ENCODE data around the gene RRP15.

The RRP15 gene

DNA sequence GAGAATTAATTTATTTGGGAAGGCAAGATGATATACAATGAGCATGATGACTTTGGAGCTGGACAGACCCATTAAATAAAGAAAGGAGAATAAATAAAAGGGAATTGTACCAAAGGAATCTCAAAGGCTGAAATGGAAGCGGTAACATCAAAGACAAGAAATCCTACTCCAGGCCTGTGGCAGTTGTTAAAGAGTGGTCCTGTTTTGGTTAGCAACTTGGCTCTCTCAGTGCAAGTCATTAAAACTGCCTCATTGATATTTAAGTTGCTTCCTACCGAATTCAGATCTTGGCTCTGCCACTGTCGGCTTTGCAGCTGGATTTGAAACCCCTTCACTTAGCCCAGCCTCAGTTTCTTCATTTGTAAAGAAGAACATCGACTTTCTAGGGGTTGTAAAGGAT lies 70.2 kb downstream of the RRP15 start:
- Histone ChIP-seq H3K4me1 (ENCODE audit: control insufficient read depth in 5 of 5, insufficient read depth in 5 of 5, low read length in 5 of 5) (peaks cover 0 to 8% (median 8%) of the 10 kb centered on the region in 5 donors), H3K4me3 (ENCODE audit: low read depth in 1 of 5, low read length in 5 of 5) (no peak overlapping the region), H3K36me3 (ENCODE audit: control insufficient read depth in 5 of 5, insufficient read depth in 5 of 5, low read length in 5 of 5) (no peaks in the 10 kb centered on the region), H3K27ac (ENCODE audit: low read depth, low read length) (no peak overlapping the region), H3K27me3 (ENCODE audit: control insufficient read depth in 5 of 5, insufficient read depth in 4 of 5, low read length in 5 of 5) (no peaks in the 10 kb centered on the region), H3K9ac (ENCODE audit: low read length in 5 of 5) (no peak overlapping the region), H3K9me3 (ENCODE audit: control insufficient read depth in 5 of 5, low read length in 5 of 5) (no peaks in the 10 kb centered on the region)

DNA sequence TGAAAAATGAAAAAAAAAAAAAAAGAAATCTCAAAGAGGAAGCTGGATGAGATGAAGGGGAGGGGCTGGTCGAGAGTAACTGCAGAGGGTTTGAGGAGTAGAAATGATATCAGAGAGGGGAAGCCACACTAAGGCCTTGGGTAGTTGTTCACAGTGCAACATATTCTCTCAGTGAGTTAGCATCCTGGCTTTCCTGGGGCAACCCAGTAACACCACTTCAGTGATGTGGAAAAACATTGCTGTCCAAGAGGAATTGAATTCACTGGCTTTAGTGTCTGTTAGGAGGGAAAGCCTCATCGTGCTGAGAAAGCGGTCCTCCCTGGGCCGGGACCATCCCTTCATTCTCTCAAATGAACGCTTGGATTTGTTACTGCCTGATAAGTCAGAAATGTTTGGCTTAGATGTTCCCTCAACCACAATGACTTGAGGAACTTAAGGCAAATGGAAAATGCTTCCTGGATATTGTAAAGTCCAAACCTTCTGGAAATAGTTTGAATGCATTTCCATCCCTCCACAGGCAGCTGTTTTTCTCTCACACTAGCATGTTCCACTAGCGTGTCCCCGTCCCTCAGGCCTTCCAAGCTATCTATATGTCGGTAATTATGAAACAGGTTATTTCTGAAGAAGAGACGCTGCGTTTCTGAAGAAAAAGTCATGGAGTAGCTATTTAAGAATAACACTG lies 72.3 kb downstream of the RRP15 start:
- Histone ChIP-seq H3K9me3 (ENCODE audit: control insufficient read depth in 5 of 5, low read length in 5 of 5) (no peaks in the 10 kb centered on the region), H3K27ac (ENCODE audit: low read depth, low read length) (no peak overlapping the region), H3K9ac (ENCODE audit: low read length in 5 of 5) (no peak overlapping the region), H3K4me3 (ENCODE audit: low read depth in 1 of 5, low read length in 5 of 5) (no peak overlapping the region), H3K4me1 (ENCODE audit: control insufficient read depth in 5 of 5, insufficient read depth in 5 of 5, low read length in 5 of 5) (peaks cover 0 to 4% (median 0%) of the 10 kb centered on the region in 5 donors), H3K36me3 (ENCODE audit: control insufficient read depth in 5 of 5, insufficient read depth in 5 of 5, low read length in 5 of 5) (no peaks in the 10 kb centered on the region), H3K27me3 (ENCODE audit: control insufficient read depth in 5 of 5, insufficient read depth in 4 of 5, low read length in 5 of 5) (no peaks in the 10 kb centered on the region)

DNA sequence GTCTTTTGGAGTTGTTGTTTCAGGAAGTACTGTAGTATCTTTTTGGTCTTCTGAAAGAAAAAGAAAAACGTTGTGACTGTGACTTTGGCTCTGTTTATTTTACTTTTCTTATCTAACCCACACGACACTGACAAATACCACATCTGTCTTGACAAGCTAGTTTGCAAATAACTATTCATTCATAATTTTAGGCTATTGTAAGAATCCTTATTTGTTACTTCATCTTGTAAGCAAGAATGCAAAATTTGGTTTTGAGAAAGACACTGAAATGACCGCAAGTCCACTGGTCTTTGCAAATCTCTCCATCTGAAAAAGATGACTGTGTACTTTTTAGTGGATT lies 72.8 kb downstream of the RRP15 start:
- Histone ChIP-seq H3K9ac (ENCODE audit: low read length in 5 of 5) (no peak overlapping the region), H3K9me3 (ENCODE audit: control insufficient read depth in 5 of 5, low read length in 5 of 5) (no peaks in the 10 kb centered on the region), H3K4me3 (ENCODE audit: low read depth in 1 of 5, low read length in 5 of 5) (no peak overlapping the region), H3K4me1 (ENCODE audit: control insufficient read depth in 5 of 5, insufficient read depth in 5 of 5, low read length in 5 of 5) (peaks cover 0 to 4% (median 0%) of the 10 kb centered on the region in 5 donors), H3K27ac (ENCODE audit: low read depth, low read length) (no peak overlapping the region), H3K36me3 (ENCODE audit: control insufficient read depth in 5 of 5, insufficient read depth in 5 of 5, low read length in 5 of 5) (no peaks in the 10 kb centered on the region), H3K27me3 (ENCODE audit: control insufficient read depth in 5 of 5, insufficient read depth in 4 of 5, low read length in 5 of 5) (no peaks in the 10 kb centered on the region)

DNA sequence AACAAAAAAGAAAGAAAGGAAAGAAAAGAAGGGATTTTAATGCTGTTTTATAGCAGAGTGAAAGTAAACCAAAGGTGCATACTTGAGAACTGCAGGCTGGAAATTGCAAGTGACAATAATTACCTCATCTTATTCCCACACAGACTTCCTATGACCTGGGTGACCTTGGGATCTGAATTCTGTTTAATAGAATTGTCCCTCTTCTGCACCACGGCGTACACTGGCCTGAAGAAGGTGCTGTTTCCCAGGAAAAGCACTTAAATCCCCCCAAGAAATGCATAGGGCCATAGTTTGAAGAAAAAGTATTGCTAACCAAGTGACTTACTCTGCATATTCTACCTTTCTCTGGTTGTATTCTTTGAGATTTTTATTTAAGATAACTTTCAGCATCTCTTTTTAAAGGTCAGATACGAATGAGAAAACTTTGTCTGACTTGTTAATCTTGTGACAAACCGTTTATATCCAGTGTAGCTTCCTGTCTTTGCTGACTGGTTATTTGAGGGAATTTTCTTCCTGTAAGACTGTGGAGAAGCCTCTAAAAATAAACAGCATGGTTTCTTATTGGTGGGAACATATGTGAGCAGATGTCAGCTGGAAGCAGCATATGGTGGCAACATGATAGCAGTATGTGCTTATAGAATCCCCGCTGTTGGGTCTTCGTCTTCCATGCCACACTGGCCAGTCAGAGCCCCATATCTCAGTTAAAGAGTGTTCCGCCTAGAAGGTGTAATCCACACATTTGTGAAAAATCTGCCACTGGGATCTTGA lies 76.4 kb downstream of the RRP15 start:
- Histone ChIP-seq H3K9ac (ENCODE audit: low read length in 5 of 5) (no peak overlapping the region), H3K4me3 (ENCODE audit: low read depth in 1 of 5, low read length in 5 of 5) (no peak overlapping the region), H3K27ac (ENCODE audit: low read depth, low read length) (no peak overlapping the region)

DNA sequence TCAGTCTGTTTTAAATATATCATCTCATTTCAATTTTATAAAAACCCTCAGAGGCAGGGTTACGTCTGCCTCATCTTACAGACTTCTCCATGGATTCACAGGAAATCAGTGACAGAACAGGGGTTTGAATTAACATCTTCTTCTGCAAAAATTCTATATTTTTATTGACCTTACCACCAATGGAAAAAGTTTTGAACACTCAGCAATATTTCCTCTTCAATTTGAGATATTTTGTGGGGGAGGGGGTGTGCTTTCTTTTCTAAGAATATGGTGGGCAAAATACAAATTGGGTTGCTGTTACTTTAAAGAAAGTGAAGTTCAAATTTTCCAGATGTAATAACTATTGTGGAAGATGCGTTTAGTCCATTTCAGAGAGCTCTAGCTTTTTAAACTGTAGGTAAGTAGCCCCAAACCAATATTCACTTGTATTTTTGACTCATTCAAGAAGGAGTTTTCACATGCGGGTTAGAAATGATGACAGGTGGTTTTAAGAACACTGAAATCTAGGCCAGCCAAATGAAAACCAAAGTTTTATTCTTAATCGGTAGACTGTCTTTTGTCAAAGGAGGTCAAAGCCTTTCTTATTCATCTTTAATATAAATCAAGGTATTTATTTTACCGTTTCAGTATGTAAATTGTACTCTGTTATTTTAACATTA lies 77.5 kb downstream of the RRP15 start:
- no peaks in the 10 kb centered on the region for H3K36me3 ChIP-seq (ENCODE audit: control insufficient read depth in 5 of 5, insufficient read depth in 5 of 5, low read length in 5 of 5)
- H3K4me1 ChIP-seq (ENCODE audit: control insufficient read depth in 5 of 5, insufficient read depth in 5 of 5, low read length in 5 of 5) = peaks cover 0 to 11% (median under 1%) of the 10 kb centered on the region in 5 donors
- no peak overlapping the region for H3K4me3 ChIP-seq (ENCODE audit: low read depth in 1 of 5, low read length in 5 of 5)
- H3K9ac ChIP-seq (ENCODE audit: low read length in 5 of 5) = no peak overlapping the region
- H3K27ac ChIP-seq (ENCODE audit: low read depth, low read length) = no peak overlapping the region
- no peaks in the 10 kb centered on the region for H3K9me3 ChIP-seq (ENCODE audit: control insufficient read depth in 5 of 5, low read length in 5 of 5)
- no peaks in the 10 kb centered on the region for H3K27me3 ChIP-seq (ENCODE audit: control insufficient read depth in 5 of 5, insufficient read depth in 4 of 5, low read length in 5 of 5)

More for the DNA sequence above, 76.4 kb downstream of the RRP15 start:
- Histone ChIP-seq H3K27me3 (ENCODE audit: control insufficient read depth in 5 of 5, insufficient read depth in 4 of 5, low read length in 5 of 5) (no peaks in the 10 kb centered on the region), H3K9me3 (ENCODE audit: control insufficient read depth in 5 of 5, low read length in 5 of 5) (no peaks in the 10 kb centered on the region), H3K4me1 (ENCODE audit: control insufficient read depth in 5 of 5, insufficient read depth in 5 of 5, low read length in 5 of 5) (peaks cover 0 to 11% (median 4%) of the 10 kb centered on the region in 5 donors), H3K36me3 (ENCODE audit: control insufficient read depth in 5 of 5, insufficient read depth in 5 of 5, low read length in 5 of 5) (no peaks in the 10 kb centered on the region)

DNA sequence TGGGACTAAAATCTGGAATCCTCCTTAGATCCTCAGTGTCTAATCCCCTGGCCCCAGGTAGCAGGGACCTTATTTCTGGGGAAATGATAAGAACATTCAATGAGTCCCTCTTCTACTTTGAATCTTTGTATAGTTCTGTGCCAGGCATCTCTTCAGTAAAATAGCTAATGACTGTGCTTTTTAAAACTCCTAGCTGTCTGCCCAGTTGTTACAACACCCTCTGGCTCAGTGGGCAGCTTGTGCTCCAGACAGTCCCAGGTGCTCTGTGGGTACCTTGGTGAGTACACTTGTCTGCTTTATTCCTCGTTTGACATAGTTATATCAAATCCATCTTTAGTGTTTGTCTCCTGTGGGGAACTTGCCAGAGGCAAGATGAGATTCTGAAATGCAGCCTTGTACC lies 78.0 kb downstream of the RRP15 start:
- Histone ChIP-seq H3K27ac (ENCODE audit: low read depth, low read length) (no peak overlapping the region), H3K9ac (ENCODE audit: low read length in 5 of 5) (no peak overlapping the region), H3K36me3 (ENCODE audit: control insufficient read depth in 5 of 5, insufficient read depth in 5 of 5, low read length in 5 of 5) (no peaks in the 10 kb centered on the region), H3K9me3 (ENCODE audit: control insufficient read depth in 5 of 5, low read length in 5 of 5) (no peaks in the 10 kb centered on the region), H3K27me3 (ENCODE audit: control insufficient read depth in 5 of 5, insufficient read depth in 4 of 5, low read length in 5 of 5) (no peaks in the 10 kb centered on the region), H3K4me3 (ENCODE audit: low read depth in 1 of 5, low read length in 5 of 5) (no peak overlapping the region), H3K4me1 (ENCODE audit: control insufficient read depth in 5 of 5, insufficient read depth in 5 of 5, low read length in 5 of 5) (peaks cover 0 to 11% (median 0%) of the 10 kb centered on the region in 5 donors)

DNA sequence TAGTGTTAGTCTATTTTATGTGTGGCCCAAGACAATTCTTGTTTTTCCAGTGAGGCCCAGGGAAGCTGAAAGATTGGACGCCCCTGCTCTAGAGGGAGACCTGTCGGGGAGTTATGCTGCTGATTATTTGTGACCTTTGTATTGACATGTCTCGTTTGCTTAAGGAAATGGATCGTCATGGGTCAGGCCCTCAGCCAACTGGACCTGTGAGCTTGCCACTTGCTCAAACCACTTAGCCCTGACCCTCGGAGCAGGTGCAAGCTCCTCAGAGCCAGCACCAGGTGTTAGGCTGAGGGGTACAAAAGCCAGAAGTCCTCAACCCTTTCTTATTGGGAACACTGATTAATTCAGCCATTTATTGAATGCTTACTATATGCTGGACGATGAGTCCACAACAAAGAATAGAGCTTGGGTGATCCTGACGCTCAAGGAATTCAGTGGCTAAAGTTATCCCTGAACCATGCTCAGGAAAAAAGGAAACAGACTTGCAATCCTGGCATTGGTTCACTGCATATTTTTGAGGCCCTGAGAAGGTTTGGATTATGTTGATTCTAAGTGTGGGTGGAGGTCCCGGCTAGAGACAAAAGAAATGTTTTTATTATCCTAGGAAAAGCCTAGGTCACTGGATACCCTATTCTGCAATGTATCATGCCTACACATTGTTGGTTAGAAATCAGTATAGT lies 79.1 kb downstream of the RRP15 start:
- H3K4me3 ChIP-seq (ENCODE audit: low read depth in 1 of 5, low read length in 5 of 5) = no peak overlapping the region
- no peak overlapping the region for H3K27ac ChIP-seq (ENCODE audit: low read depth, low read length)
- H3K9ac ChIP-seq (ENCODE audit: low read length in 5 of 5) = no peak overlapping the region
- no peaks in the 10 kb centered on the region for H3K27me3 ChIP-seq (ENCODE audit: control insufficient read depth in 5 of 5, insufficient read depth in 4 of 5, low read length in 5 of 5)
- no peaks in the 10 kb centered on the region for H3K36me3 ChIP-seq (ENCODE audit: control insufficient read depth in 5 of 5, insufficient read depth in 5 of 5, low read length in 5 of 5)
- peaks cover 0 to 11% (median 0%) of the 10 kb centered on the region in 5 donors for H3K4me1 ChIP-seq (ENCODE audit: control insufficient read depth in 5 of 5, insufficient read depth in 5 of 5, low read length in 5 of 5)
- no peaks in the 10 kb centered on the region for H3K9me3 ChIP-seq (ENCODE audit: control insufficient read depth in 5 of 5, low read length in 5 of 5)

DNA sequence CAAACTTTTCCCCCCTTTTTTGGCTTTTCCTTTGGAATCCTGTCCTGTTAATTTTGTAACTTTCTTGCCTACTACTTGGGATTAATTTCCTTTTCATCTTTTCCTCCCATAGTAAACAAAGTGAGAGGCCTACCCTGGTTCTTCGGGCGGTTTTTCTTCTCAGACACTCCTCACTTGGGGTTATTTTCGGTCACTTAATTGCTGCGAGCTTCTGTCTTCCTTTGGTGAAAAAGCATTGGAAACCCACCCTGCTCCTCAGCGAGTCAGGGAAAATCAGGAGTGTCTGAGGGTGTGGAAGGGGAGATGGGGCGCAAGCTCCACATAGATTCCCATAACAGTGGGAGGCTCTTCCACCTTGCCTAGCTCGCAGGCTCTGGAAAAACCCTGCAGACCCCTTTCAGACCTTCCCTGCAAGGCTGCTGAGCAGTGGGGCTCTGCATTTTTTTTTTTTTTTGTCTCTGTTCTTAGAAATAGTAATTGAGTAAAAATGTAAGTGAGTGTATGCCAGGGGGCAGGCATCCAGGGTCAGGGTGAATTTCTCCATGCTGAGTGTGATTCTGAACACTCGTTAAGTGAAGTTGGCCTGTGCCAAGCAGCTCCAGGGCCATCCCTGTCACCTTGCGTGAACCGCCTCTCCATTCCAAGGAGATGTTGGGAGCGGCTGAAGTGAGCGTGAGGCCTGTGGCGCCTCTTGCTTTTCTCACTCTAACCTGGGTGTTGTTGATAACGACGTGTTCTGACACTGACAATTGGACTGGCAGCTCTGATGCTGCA lies 80.3 kb downstream of the RRP15 start:
- no peaks in the 10 kb centered on the region for H3K36me3 ChIP-seq (ENCODE audit: control insufficient read depth in 5 of 5, insufficient read depth in 5 of 5, low read length in 5 of 5)
- no peaks in the 10 kb centered on the region for H3K27me3 ChIP-seq (ENCODE audit: control insufficient read depth in 5 of 5, insufficient read depth in 4 of 5, low read length in 5 of 5)
- H3K4me3 ChIP-seq (ENCODE audit: low read depth in 1 of 5, low read length in 5 of 5) = no peak overlapping the region
- no peak overlapping the region for H3K9ac ChIP-seq (ENCODE audit: low read length in 5 of 5)
- H3K27ac ChIP-seq (ENCODE audit: low read depth, low read length) = no peak overlapping the region
- no peaks in the 10 kb centered on the region for H3K9me3 ChIP-seq (ENCODE audit: control insufficient read depth in 5 of 5, low read length in 5 of 5)
- H3K4me1 ChIP-seq (ENCODE audit: control insufficient read depth in 5 of 5, insufficient read depth in 5 of 5, low read length in 5 of 5) = peaks cover 0 to 18% (median 3%) of the 10 kb centered on the region in 5 donors

DNA sequence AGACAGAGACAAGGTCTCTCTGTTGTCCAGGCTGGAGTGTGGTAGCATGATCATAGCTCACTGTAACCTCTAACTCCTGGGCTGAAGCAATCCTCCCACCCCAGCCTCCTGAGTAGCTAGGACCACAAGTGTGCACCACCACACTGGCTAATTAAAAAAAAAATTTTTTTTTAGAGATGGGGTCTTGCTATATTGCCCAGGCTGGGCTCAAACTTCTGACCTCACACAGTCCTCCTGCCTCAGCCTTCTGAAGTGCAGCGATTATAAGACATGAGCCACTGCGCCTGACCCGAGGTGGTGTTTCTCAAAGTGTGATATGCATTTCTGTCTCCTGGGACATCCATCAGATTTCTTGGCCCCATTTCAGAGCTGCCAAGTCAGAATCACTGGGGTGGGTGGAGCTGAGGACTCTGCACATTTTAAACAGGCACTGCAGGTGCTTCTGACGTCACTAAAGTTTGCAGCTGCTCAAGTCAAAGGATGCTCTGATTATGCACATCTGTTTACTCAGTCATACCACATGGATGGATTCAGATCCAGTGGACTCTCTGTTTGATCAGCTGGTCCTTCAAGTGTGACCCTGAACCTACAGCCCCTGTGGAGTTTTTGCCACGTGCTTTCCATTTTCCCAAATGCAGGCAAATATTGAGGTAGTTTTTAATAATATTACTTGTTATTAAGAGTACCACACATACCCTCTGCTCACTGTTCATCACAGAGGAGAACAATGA lies 81.4 kb downstream of the RRP15 start:
- Histone ChIP-seq H3K36me3 (ENCODE audit: control insufficient read depth in 5 of 5, insufficient read depth in 5 of 5, low read length in 5 of 5) (no peaks in the 10 kb centered on the region), H3K9me3 (ENCODE audit: control insufficient read depth in 5 of 5, low read length in 5 of 5) (no peaks in the 10 kb centered on the region), H3K27me3 (ENCODE audit: control insufficient read depth in 5 of 5, insufficient read depth in 4 of 5, low read length in 5 of 5) (no peaks in the 10 kb centered on the region), H3K27ac (ENCODE audit: low read depth, low read length) (no peak overlapping the region), H3K9ac (ENCODE audit: low read length in 5 of 5) (no peak overlapping the region), H3K4me3 (ENCODE audit: low read depth in 1 of 5, low read length in 5 of 5) (no peak overlapping the region), H3K4me1 (ENCODE audit: control insufficient read depth in 5 of 5, insufficient read depth in 5 of 5, low read length in 5 of 5) (peaks cover 0 to 18% (median 3%) of the 10 kb centered on the region in 5 donors)

Data from subcutaneous abdominal adipose tissue (tissue), 5 donors.